ENCODE results near the gene PARP3. TPM values are rescaled to one million over a fixed set of nuclear protein-coding genes. Genes with fewer than 3 reads are reported as not detected.
"Not testable (repeated sequence)": the region's sequence is repeated elsewhere in the genome, so short reads cannot be mapped to it uniquely, and the experiment has no call there.

Gene PARP3
- total RNA-seq, 2 experiments from 2014 or later, result 13.2 to 13.9 TPM

GRCh38 chr3:51988286-51989146 is 46.4 kb downstream of the PARP3 start:
- CTCF ChIA-PET, result no interaction called here
- Mint-ChIP-seq H3K4me1 (peaks cover 29% of the 10 kb centered on the region), H3K9me3 (no peaks in the 10 kb centered on the region), H3K36me3 (ENCODE audit: low read depth) (peaks cover 19% of the 10 kb centered on the region), H3K27ac (peak overlapping the region; percentile 24), H3K4me3 (no peak overlapping the region), H3K27me3 (no peaks in the 10 kb centered on the region)
- DNase-seq, result no peak
- POLR2A ChIA-PET, result no interaction called here

- not testable (repeated sequence) for H3K9me3 Mint-ChIP-seq, H3K4me3 Mint-ChIP-seq, H3K27me3 Mint-ChIP-seq, H3K27ac Mint-ChIP-seq, DNase-seq
- ChIA-PET POLR2A (interaction anchor here (1.2 to 3.1 kb wide), 2 partner anchors 11 to 48 kb away, joined by 4 to 11 read pairs; partner anchors contain the start of genes PARP3 and RRP9), CTCF (interaction anchor here (1.9 kb wide), 1 partner anchor 17 kb away, joined by 5 read pairs; the partner anchor contains the start of gene ABHD14B)
- peaks cover 39% of the 10 kb centered on the region for H3K36me3 Mint-ChIP-seq (ENCODE audit: low read depth)
- peaks cover 37% of the 10 kb centered on the region for H3K4me1 Mint-ChIP-seq
Observed at GRCh38 chr3:51990501-51990971, 48.4 kb downstream of the PARP3 start.

- Mint-ChIP-seq H3K4me1 (peaks cover 46% of the 10 kb centered on the region), H3K4me3 (no peak overlapping the region), H3K27me3 (peaks cover 1% of the 10 kb centered on the region), H3K27ac (peak overlapping the region; percentile 16), H3K9me3 (no peaks in the 10 kb centered on the region), H3K36me3 (ENCODE audit: low read depth) (peaks cover 43% of the 10 kb centered on the region)
- no peak for DNase-seq
- ChIA-PET POLR2A (interaction anchor here (0.7 to 3.1 kb wide), 8 partner anchors 9 to 268 kb away, joined by 3 to 38 read pairs (median 4); partner anchors contain the start of genes ABHD14A, ABHD14B, ACY1 and DUSP7), CTCF (interaction anchor here (1.5 to 2.0 kb wide), 4 partner anchors 9 to 50 kb away, joined by 3 to 9 read pairs (median 6); partner anchors contain the start of genes ABHD14B, PARP3 and RRP9)
Observed at GRCh38 chr3:51992017-51992682, 50.0 kb downstream of the PARP3 start.

GRCh38 chr3:51993657-51994056 is 51.5 kb downstream of the PARP3 start:
- H3K27me3 Mint-ChIP-seq, H3K9me3 Mint-ChIP-seq, H3K27ac Mint-ChIP-seq, DNase-seq: not testable (repeated sequence)
- POLR2A ChIA-PET, result interaction anchor here (1.4 to 3.1 kb wide), 6 partner anchors 10 to 227 kb away, joined by 3 to 78 read pairs (median 22); partner anchors contain the start of genes ACY1, DUSP7, PARP3 and RRP9
- Mint-ChIP-seq H3K4me1 (peaks cover 46% of the 10 kb centered on the region), H3K4me3 (peak overlapping the region; percentile 100), H3K36me3 (ENCODE audit: low read depth) (peaks cover 43% of the 10 kb centered on the region)
- CTCF ChIA-PET, result interaction anchor here (1.5 to 3.0 kb wide), 4 partner anchors 8 to 52 kb away, joined by 7 to 16 read pairs (median 10); partner anchors contain the start of genes ABHD14B, ACY1, PARP3 and RRP9

- Mint-ChIP-seq H3K27me3 (peaks cover 10% of the 10 kb centered on the region), H3K36me3 (ENCODE audit: low read depth) (peaks cover 43% of the 10 kb centered on the region), H3K27ac (peak overlapping the region; percentile 99), H3K9me3 (no peaks in the 10 kb centered on the region), H3K4me3 (peak overlapping the region; percentile 100), H3K4me1 (peaks cover 46% of the 10 kb centered on the region)
- ChIA-PET CTCF (interaction anchor here (0.9 to 3.0 kb wide), 5 partner anchors 12 to 160 kb away, joined by 3 to 16 read pairs (median 7); partner anchors contain the start of genes ABHD14B, ACY1, PARP3 and RRP9), POLR2A (interaction anchor here (1.4 to 3.0 kb wide), 8 partner anchors 10 to 284 kb away, joined by 3 to 78 read pairs (median 18); partner anchors contain the start of genes ABHD14A, ABHD14B, ACY1 and DUSP7)
- DNase-seq, result no peak
Observed at GRCh38 chr3:51994530-51994929, 52.4 kb downstream of the PARP3 start.

- ChIA-PET CTCF (interaction anchor here (0.7 to 3.0 kb wide), 23 partner anchors 13 to 493 kb away, joined by 3 to 16 read pairs (median 4); partner anchors contain the start of genes ABHD14B, ACY1, PARP3 and POC1A), POLR2A (interaction anchor here (0.6 to 3.0 kb wide), 20 partner anchors 11 to 325 kb away, joined by 3 to 78 read pairs (median 4); partner anchors contain the start of genes ABHD14A, ABHD14B, ACY1 and DUSP7)
- Mint-ChIP-seq H3K9me3 (no peaks in the 10 kb centered on the region), H3K36me3 (ENCODE audit: low read depth) (peaks cover 43% of the 10 kb centered on the region), H3K4me1 (peaks cover 46% of the 10 kb centered on the region), H3K27me3 (peaks cover 10% of the 10 kb centered on the region), H3K4me3 (peak within 1 kb of the TSS; percentile 100), H3K27ac (peak within 1 kb of the TSS; percentile 99)
- DNase-seq, result peak; percentile 94
Observed at GRCh38 chr3:51995346-51996163, 53.4 kb downstream of the PARP3 start, which contains the start of gene RPL29. TSS of gene RPL29 (minus strand) at chr3:51995895. CDS start at chr3:51995461, 434 bp downstream.

- Mint-ChIP-seq H3K4me3 (no peak overlapping the region), H3K36me3 (ENCODE audit: low read depth) (peaks cover 35% of the 10 kb centered on the region), H3K9me3 (no peaks in the 10 kb centered on the region), H3K27me3 (peaks cover 10% of the 10 kb centered on the region), H3K4me1 (peaks cover 43% of the 10 kb centered on the region), H3K27ac (no peak overlapping the region)
- DNase-seq, result no peak
- CTCF ChIA-PET, result interaction anchor here (1.5 kb wide), 1 partner anchor 15 kb away, joined by 3 read pairs; no protein-coding TSS in a partner anchor
- POLR2A ChIA-PET, result no interaction called here
Observed at GRCh38 chr3:51997172-51997571, 55.0 kb downstream of the PARP3 start.

- H3K27ac Mint-ChIP-seq, result no peak overlapping the region
- peaks cover 10% of the 10 kb centered on the region for H3K27me3 Mint-ChIP-seq
- peaks cover 35% of the 10 kb centered on the region for H3K4me1 Mint-ChIP-seq
- POLR2A ChIA-PET, result interaction anchor here (0.7 to 1.2 kb wide), 2 partner anchors 59 to 156 kb away, joined by 3 read pairs; partner anchors contain the start of genes DUSP7 and POC1A
- CTCF ChIA-PET, result interaction anchor here (1.0 to 1.5 kb wide), 4 partner anchors 16 to 156 kb away, joined by 3 read pairs; partner anchors contain the start of gene POC1A
- H3K36me3 Mint-ChIP-seq (ENCODE audit: low read depth), result peaks cover 27% of the 10 kb centered on the region
- H3K4me3 Mint-ChIP-seq, result no peak overlapping the region
- no peak for DNase-seq
- no peaks in the 10 kb centered on the region for H3K9me3 Mint-ChIP-seq
Observed at GRCh38 chr3:51997935-51998596, 55.9 kb downstream of the PARP3 start.

Other genes starting within 250 kb of the PARP3 start
- 1 to 10 TPM; 1.7 to 2.4 TPM for gene GRM2, start 235.3 kb upstream of the PARP3 start, total RNA-seq
- gene IQCF6, start 163.1 kb upstream of the PARP3 start, total RNA-seq, result not detected
- gene IQCF2, start 80.7 kb upstream of the PARP3 start, total RNA-seq, result not detected
- not detected for gene IQCF5, start 66.8 kb upstream of the PARP3 start, total RNA-seq
- not detected for gene IQCF1, start 39.0 kb upstream of the PARP3 start, total RNA-seq
- gene RRP9, start 459 bp upstream of the PARP3 start, total RNA-seq, result 10 to 100 TPM; 16.8 to 17.5 TPM
- not detected for gene GPR62, start 13.0 kb downstream of the PARP3 start, total RNA-seq
- gene PCBP4, start 25.1 kb downstream of the PARP3 start, total RNA-seq, result 10 to 100 TPM; 31.0 to 34.2 TPM
- 10 to 100 TPM; 57.4 to 58.1 TPM for gene ABHD14B, start 31.7 kb downstream of the PARP3 start, total RNA-seq
- 10 to 100 TPM; 10.8 to 13.3 TPM for gene ABHD14A, start 32.7 kb downstream of the PARP3 start, total RNA-seq
- gene ACY1, start 41.2 kb downstream of the PARP3 start, total RNA-seq, result 10 to 100 TPM; 18.4 to 22.0 TPM
- gene RPL29, start 53.5 kb downstream of the PARP3 start, total RNA-seq, result 1,000 to 10,000 TPM; 1,042 to 1,047 TPM
- 10 to 100 TPM; 40.1 to 40.9 TPM for gene DUSP7, start 114.2 kb downstream of the PARP3 start, total RNA-seq
- gene POC1A, start 212.1 kb downstream of the PARP3 start, total RNA-seq, result 10 to 100 TPM; 24.8 to 25.6 TPM